Suprapubic skin (tissue), 3 donors: ENCODE results near the gene NUP210L.

Source experiments
- CTCF ChIP-seq, 2 donors: fragments of 200-600 bp in 1 of 2; fragments of 450-650 bp in 1 of 2; sonication (generic) in 1 of 2; IDR thresholded peaks; one replicate each; pipeline ENCODE4 v1.5.1; 2016 to 2019; ENCODE audit warnings: antibody characterized with exemption in 2 of 2, mild to moderate bottlenecking in 1 of 2, moderate library complexity in 1 of 2
- POLR2A ChIP-seq, 2 donors: fragments of 450-650 bp; IDR thresholded peaks; one replicate each; pipeline ENCODE4 v1.6.1; 2017; ENCODE audit warnings: antibody characterized with exemption in 2 of 2, mild to moderate bottlenecking in 2 of 2, moderate library complexity in 2 of 2

DNA sequence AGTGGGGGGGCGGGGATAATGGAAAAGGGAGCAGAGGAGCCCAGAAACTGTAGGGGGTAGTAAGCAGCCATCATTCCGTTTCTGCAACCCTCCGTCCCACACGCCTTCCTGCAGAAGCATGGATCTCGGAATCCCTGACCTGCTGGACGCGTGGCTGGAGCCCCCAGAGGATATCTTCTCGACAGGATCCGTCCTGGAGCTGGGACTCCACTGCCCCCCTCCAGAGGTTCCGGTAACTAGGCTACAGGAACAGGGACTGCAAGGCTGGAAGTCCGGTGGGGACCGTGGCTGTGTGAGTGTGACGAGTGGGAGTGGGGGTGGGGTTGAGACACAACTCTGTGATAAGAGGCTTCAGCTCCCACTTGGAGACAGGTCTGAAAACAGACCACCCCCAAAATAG is 186.5 kb downstream of the NUP210L start:
- TF ChIP-seq CTCF (IDR thresholded peaks at IDR 0.05) (no peak), POLR2A (IDR thresholded peaks at IDR 0.05) (no peak)
